HG03575 (cell line): ENCODE results near the gene ATP9A.
"Not testable (repeated sequence)": the region's sequence is repeated elsewhere in the genome, so short reads cannot be mapped to it uniquely, and the experiment has no call there.

Source experiments
- ATAC-seq: cut with Tn5 transposase; IDR thresholded peaks from one replicate; pipeline ENCODE4 v1.9.1; 2021; ENCODE audit not compliant: unreplicated experiment, insufficient number of reproducible peaks, low FRiP score; ENCODE audit errors: extremely low read depth

The ATP9A gene

GRCh38 chr20:51573576-51574243 lies 194.5 kb downstream of the ATP9A start:
- ATAC-seq, result no peak

GRCh38 chr20:51571460-51571794 lies 196.8 kb downstream of the ATP9A start:
- ATAC-seq, result no peak

DNA sequence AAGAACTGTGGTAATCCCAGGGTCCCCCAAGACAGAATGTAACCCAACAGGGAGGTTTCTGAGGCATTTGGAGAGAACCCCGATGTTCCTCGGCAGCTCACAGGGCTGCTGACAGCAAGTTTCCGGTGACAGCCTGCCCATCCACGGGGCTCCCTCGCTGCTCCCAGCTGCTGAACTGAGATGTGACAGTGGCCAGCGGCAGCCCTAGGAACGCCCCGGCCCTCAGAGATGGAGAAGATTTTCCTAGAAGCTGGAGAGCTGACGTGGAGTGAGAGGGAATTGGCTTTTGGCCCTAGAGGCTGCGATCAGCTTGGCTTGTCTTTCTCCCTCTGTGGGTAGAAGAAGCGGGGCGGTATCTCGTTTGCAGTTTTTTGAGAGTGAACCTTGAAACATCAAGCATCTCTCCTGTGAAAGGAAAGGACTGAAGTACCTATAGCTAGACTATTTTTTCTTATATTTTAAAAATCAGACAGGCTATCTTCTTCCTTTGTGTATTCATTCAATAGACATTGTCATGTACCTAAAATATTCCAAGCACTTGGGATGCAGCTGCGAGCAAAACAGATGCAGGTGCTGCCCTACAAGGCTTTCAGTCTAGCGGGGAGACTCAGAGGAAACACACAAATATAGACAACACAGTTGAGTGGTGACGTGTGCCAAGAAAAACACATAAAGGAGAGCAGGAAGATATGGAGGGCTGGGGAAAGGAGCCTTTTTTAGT lies 197.3 kb downstream of the ATP9A start:
- no peak for ATAC-seq

- no peak for ATAC-seq
Observed at GRCh38 chr20:51569815-51570738, 198.1 kb downstream of the ATP9A start.

DNA sequence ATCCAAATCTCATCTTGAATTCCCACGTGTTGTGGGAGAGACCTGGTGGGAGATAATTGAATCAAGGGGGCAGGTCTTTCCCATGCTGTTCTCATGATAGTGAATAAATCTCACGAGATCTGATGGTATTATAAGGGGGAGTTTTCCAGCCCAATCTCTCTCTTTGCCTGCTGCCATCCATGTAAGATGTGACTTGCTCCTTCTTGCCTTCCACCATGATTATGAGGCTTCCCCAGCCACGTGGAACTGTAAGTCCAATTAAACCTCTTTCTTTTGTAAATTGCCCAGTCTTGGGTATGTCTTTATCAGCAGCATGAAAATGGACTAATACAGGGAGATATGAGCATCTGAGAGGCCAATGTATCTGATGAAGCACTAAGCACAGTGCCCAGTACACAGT lies 199.7 kb downstream of the ATP9A start:
- not testable (repeated sequence) for ATAC-seq

DNA sequence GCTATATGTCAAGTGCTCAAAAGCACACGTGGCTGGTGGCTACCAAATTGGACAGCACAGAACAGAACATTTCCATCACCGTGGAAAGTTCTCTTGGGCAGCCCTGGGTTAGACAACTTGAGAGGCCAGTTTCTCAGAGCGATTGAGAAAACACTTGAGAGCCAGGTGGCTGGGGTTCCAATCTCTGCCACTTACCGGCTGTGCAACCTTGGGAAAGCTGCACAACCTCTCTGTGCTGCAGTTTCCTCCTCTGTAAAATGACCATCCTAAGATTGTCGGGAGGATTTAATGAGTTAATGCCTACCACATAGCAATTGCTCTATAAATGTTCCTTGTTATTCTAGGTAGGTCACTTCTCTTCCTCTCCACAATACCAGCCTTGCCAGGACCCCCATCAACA lies 200.6 kb downstream of the ATP9A start:
- ATAC-seq, result no peak

DNA sequence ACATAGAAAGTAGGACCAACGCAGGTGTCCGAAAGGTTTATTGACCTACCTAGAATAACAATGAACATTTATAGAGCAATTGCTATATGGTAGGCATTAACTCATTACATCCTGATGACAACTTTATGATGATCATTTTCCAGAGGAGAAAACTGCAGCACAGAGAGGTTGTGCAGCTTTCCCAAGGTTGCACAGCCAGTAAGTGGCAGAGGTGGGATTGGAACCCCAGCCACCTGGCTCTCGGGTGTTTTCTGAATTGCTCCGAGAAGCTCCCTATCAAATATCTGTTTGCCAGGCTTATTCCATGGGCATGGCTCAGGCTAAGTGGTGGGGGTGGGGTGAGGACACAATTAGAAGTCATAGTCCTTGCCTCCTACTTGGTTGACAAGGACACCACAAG lies 201.6 kb downstream of the ATP9A start:
- ATAC-seq, result no peak

- no peak for ATAC-seq
Observed at GRCh38 chr20:51565298-51566144, 202.7 kb downstream of the ATP9A start.

- no peak for ATAC-seq
Observed at GRCh38 chr20:51563486-51564332, 204.5 kb downstream of the ATP9A start.

DNA sequence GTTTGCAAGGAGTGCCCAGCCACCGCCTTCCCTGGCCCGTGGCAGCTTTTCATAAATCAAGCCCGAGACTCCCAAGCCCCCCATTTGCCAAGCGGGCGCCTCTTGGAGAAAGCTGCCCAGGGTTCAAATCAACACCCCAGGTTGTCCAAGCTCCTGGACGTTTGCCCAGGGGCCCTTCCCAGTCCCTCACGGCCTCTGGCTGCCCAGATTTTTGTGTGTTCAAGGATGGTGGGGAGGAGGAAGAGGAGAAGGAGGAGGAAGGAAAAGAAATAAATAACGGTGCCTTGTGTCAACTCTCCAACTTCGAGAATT lies 205.1 kb downstream of the ATP9A start:
- ATAC-seq, result no peak

DNA sequence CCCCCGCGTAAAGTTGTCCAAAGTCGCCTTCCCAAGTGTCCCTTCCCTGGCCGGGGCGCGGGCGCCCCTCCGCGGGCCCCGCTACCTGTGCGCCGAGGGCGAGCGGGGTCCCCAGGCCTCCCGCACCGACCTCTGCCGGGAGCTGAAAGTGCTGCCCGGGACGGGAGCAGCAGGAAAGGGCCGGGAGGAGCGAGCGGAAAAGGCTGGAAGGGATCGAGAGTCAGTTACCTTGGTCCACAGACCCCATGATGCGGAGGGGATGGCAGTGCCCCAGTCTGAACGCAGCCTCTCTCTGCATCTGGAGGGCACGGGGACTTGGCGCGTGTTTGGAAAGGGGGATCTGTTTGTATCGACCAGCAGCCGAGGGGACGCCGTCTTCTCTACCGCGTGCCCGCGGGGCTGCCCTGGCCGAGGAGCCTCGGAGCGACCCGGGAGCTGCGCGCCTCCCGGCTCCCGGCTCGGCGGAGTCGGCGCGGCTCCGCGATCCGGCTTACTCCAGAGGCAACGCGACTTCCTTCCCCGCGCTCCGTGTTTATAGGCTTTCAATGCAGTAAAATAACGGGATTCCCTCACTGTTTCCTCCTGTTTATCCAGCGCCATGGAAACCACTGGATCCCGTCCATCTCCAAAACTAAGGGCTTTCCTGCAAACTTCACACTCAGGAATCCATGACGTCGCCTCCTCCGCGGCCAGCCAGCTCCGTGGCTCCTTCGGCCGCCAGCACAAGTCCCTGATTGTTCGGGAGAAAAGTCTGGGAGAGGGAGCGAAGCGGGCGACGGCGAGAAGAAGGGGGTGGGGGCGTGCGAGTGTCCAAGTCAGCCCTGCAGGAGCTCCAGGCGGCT lies 205.6 kb downstream of the ATP9A start:
- ATAC-seq, result no peak

DNA sequence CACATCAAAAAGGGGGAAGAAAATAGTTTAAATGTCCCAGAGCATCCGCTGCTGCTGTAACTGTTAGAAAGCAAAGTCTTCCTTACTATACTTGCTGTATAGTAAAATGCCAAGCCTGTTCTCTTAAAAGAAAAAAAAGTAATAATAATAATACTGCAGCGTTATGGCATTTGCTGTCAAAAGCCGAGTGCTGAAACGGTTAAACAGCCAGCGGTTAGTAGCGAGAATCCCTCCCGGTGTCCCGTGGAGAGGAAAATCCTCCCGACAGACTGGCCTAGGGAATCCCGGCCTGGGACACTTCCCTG lies 206.2 kb downstream of the ATP9A start:
- no peak for ATAC-seq

GRCh38 chr20:51560550-51561307 lies 207.5 kb downstream of the ATP9A start:
- no peak for ATAC-seq

DNA sequence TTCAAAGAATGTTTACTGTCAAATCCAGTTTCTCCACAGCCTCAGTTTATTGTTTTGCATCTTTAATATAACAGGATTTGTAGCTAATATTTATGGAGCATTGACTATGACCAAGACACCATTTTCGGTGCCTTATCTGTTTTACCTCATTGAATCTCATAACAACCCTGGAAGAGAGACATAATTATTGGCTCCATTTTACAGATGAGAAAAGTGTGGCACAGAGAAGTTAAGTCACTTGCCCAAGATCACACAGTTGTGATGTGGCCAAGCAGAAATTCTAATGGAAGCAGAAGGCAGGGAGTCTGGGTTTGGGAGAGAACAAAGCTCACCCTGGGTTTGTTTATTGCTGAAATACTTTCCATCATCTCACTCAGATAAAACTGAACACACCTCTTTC lies 208.1 kb downstream of the ATP9A start:
- ATAC-seq, result no peak

- ATAC-seq, result no peak
Observed at GRCh38 chr20:51554538-51555165, 213.5 kb downstream of the ATP9A start.

DNA sequence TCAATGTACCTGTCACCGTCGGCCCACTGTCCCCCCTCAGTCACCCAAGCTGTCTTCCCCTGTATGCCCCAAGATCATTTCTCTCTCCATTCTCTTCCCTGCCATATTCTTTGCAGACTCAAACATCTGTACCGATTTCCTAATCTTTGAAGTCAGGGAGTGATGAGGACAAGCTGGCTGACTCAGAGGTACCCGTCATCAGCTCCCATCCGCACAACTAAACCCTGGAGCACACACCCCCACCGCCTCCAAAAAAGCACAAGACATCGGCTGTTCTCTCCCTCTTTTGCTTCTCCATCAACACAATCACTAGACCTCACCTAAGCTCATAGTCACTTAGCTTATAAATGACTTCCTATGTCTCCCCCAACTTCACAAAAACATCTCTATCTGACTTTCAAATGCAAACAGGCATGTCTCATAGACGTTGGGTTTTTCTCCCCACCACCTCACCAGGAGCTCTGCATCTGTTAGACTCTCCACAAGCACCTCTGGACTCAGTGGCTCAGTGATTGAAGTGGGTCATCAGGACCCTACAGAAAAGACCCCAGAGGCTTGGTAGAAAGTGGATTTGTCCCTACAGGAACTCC lies 214.2 kb downstream of the ATP9A start:
- ATAC-seq, result no peak
